ENCODE measurements around the gene PPP1R3F.

PPP1R3F gene

DNA sequence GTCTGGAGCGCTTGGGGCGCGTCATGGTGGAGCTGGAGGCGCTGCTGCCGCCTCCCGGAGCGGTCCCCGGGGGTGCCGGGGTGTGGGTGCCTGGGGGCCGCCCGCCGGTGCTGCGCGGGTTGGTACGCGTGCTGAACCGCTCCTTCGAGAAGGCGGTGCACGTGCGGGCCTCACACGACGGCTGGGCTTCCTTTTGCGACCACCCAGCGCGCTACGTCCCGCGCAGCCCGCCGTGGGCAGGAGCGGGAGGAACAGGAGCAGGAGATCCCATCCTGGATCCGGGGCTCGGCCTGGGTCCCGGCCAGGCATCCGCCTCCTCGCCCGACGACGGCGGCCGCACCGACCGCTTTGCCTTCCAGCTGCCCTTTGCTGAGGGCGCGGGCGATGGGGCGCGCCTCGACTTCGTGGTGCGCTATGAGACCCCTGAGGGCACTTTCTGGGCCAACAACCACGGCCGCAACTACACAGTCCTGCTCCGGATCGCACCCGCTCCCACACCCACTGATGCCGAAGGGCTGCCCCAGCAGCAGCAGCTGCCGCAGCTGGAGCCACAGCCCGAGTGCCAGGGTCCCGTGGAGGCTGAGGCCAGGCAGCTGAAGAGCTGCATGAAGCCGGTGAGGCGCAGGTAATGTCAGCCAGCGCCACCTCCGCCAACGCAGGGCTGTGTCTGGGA, 792 bp downstream of the PPP1R3F start:
- TF ChIP-seq, protein P1, sequence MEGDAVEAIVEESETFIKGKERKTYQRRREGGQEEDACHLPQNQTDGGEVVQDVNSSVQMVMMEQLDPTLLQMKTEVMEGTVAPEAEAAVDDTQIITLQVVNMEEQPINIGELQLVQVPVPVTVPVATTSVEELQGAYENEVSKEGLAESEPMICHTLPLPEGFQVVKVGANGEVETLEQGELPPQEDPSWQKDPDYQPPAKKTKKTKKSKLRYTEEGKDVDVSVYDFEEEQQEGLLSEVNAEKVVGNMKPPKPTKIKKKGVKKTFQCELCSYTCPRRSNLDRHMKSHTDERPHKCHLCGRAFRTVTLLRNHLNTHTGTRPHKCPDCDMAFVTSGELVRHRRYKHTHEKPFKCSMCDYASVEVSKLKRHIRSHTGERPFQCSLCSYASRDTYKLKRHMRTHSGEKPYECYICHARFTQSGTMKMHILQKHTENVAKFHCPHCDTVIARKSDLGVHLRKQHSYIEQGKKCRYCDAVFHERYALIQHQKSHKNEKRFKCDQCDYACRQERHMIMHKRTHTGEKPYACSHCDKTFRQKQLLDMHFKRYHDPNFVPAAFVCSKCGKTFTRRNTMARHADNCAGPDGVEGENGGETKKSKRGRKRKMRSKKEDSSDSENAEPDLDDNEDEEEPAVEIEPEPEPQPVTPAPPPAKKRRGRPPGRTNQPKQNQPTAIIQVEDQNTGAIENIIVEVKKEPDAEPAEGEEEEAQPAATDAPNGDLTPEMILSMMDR (IDR thresholded peaks at IDR 0.05; ENCODE audit: low read depth, low read length) = no peak
- DNase-seq (ENCODE audit: low read depth in 2 of 2) = peak in 1 of 2 donors; percentile 5
- H3K4me3 ChIP-seq (replicated peaks in 1 of 2; ENCODE audit: low read depth in 2 of 2, low read length in 2 of 2) = peak overlapping the region; percentile 59 to 67

DNA sequence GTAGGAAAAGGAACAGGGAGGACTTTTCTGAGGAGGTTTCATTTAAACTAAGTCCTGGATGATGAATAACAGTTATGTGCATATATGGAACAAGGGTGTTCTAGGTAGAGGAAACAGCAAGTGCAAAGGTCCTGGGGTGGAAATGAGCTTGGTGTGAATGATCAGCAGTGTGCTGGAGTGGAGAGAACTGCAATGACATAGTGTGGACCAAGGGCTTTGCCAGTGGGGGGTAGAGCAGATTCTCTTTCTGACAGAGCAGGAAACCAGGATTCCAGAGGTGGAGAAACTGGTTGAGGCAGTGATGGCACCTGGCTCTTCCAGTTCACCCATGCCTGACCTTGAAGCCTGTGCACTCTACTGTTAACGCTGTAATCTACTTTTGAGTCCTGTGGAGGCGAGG, 1.7 kb downstream of the PPP1R3F start:
- H3K4me3 ChIP-seq (replicated peaks in 1 of 2; ENCODE audit: low read depth in 2 of 2, low read length in 2 of 2) = no peak overlapping the region
- TF ChIP-seq, protein P1 (IDR thresholded peaks at IDR 0.05; ENCODE audit: low read depth, low read length) = no peak
- DNase-seq (ENCODE audit: low read depth in 2 of 2) = no peak

DNA sequence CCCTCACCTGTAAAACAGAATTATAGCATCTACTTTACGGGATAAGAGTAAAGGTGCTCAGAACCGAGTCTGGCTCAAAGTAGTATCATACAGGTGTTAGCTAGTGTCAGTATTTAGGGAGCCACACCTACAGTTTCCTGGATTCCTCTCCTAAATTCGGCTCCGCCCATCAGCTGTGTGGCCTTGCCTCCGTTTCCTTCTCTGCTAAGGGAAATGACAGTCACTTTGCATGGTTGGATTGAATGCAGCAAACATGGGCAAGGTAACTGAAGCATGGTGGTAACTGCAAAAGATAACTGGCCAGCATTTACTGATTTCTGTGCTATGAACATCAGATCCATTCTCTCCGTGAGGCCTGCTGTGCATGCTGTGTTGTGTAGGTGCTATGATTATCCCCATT, 2.8 kb downstream of the PPP1R3F start:
- no peak for DNase-seq (ENCODE audit: low read depth in 2 of 2)
- H3K4me3 ChIP-seq (replicated peaks in 1 of 2; ENCODE audit: low read depth in 2 of 2, low read length in 2 of 2) = no peak overlapping the region
- TF ChIP-seq, protein P1 (IDR thresholded peaks at IDR 0.05; ENCODE audit: low read depth, low read length) = no peak

DNA sequence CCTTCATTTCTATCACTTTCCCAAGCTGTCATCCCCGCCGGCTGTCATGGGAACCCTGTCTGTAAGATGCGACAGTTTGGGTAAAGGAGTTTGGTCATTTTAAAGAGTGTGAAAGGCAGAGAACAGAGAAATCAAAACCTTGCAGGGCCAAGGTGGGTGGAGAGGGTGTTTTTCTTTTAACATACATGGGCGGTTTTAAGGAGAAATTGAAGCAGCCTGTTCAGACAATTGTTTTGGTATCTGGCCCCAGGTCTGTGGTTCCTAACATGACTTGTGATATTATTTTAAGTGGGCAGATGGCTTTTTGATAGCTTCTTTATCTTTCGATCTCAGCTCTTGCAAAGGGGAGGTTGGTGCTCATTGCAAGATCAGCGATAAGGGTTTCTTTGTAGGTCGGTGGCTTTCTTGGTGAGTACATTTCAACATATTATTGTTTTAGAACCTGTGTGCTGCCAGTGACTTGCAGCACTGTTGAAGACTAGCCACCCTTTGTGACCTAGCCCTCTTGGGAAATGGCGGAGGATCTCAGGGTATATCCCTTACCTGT, 3.7 kb downstream of the PPP1R3F start:
- DNase-seq (ENCODE audit: low read depth in 2 of 2) = no peak
- TF ChIP-seq, protein P1 (IDR thresholded peaks at IDR 0.05; ENCODE audit: low read depth, low read length) = no peak
- no peak overlapping the region for H3K4me3 ChIP-seq (replicated peaks in 1 of 2; ENCODE audit: low read depth in 2 of 2, low read length in 2 of 2)

DNA sequence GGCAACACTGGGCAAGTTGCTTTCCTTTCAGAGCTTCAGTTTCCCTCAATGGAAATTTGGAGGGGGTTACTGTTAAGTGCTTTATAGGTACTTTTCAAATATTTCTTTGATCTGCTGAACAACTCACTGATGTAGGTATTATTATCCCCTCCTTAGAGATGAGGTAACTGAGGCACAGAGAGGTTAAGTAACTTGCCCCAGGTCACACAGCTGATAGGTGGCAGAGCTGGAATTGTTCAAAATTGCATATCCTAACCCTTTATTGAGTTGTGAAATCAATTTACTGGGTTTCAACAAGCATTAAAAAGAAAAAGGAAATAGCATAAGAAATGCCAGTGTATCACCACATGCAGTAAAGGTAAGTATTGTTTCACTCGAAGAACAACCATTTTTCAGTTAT, 6.6 kb downstream of the PPP1R3F start:
- H3K4me3 ChIP-seq (replicated peaks in 1 of 2; ENCODE audit: low read depth in 2 of 2, low read length in 2 of 2) = no peak overlapping the region
- TF ChIP-seq, protein P1 (IDR thresholded peaks at IDR 0.05; ENCODE audit: low read depth, low read length) = no peak
- DNase-seq (ENCODE audit: low read depth in 2 of 2) = no peak

DNA sequence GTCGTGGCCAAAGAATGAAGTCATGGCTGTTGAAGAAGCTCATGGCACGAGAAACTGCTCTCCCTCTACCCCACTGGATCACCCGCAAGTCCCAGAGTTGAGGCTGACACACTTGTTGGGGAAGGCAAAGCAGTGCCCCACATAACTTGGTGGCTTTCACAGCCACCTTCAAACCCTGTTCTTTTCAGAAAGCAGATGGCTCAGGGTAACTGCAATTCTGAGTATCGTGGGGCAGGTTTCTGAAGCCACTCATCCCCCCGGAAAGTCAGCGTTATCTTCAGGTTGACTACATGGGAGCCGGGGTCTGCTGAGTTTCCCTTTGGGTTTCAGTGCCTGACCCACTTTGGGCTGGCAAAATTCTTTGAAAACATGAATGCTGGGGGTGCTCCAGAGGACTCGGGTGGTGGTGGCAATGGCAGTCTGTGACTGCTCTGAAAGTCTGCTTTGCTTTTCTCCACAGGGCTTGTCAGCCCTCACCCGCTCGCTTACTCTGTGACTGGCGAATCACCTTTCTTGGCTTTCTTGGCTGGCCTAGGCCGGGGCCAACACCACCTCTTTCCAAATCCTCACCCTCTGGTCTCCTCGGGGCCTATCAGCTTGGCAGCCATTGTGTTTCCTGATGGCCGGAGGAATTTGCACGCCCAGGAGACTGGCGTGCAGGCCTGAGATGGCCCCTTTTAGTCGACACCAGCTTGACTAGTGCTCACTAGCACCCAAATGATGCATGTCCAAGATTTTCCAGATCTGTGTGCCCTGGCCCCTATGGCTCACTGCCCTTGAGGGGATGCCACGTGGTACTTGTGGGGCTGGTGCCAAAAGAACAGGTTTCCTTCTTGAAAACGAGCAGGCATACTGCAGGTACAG, 7.3 kb downstream of the PPP1R3F start:
- TF ChIP-seq, protein P1 (IDR thresholded peaks at IDR 0.05; ENCODE audit: low read depth, low read length) = no peak
- DNase-seq (ENCODE audit: low read depth in 2 of 2) = peak in 1 of 2 donors; percentile 0
- H3K4me3 ChIP-seq (replicated peaks in 1 of 2; ENCODE audit: low read depth in 2 of 2, low read length in 2 of 2) = no peak overlapping the region

Measured in cardiac fibroblast (primary cell).